Upper lobe of left lung (tissue), 4 donors: ENCODE data around the gene SURF6.
A peak's percentile ranks its signal among the peaks of the same experiment; 100 is the strongest.

Experiments
- CTCF ChIP-seq, 6 experiments: fragments of 450-650 bp in 4 of 6; fragments of 200-600 bp in 2 of 6; sonication (generic) in 2 of 6; IDR thresholded peaks; one replicate each; pipeline ENCODE4 v1.5.1; 2016 to 2019; ENCODE audit warnings: antibody characterized with exemption in 6 of 6
- EP300 ChIP-seq, 4 donors: sonication (generic); formaldehyde crosslinking; IDR thresholded peaks; one replicate each; pipeline ENCODE4 v1.5.1; 2017; ENCODE audit warnings: antibody characterized with exemption in 4 of 4, control low read depth in 2 of 4
- POLR2A ChIP-seq, 4 donors: fragments of 450-650 bp; IDR thresholded peaks; one replicate each; pipeline ENCODE4 v1.5.1; 2016 to 2017; ENCODE audit warnings: antibody characterized with exemption in 4 of 4, mild to moderate bottlenecking in 2 of 4
- POLR2AphosphoS5 ChIP-seq, 2 donors: sonication (generic); formaldehyde crosslinking; IDR thresholded peaks; one replicate each; pipeline ENCODE4 v1.5.1; 2017; ENCODE audit warnings: antibody characterized with exemption in 2 of 2

GRCh38 chr9:133375116-133375723, 39.2 kb upstream of the SURF6 start:
- no peak for TF ChIP-seq POLR2A (IDR thresholded peaks at IDR 0.05)
- TF ChIP-seq POLR2AphosphoS5 (IDR thresholded peaks at IDR 0.05): peak in 1 of 2 donors; percentile 26
- no peak for TF ChIP-seq CTCF (IDR thresholded peaks at IDR 0.05)
- TF ChIP-seq EP300 (IDR thresholded peaks at IDR 0.05): no peak
